CD4-positive, CD25-positive, alpha-beta regulatory T cell (primary cell): ENCODE measurements around the gene TSPAN9. TPM values are rescaled to one million over a fixed set of nuclear protein-coding genes. Genes with fewer than 3 reads are reported as not detected.

Experiments
- ATAC-seq, 2 donors: fragments of 150-1000 bp; cut with Tn5 transposase; one replicate each; pipeline ENCODE4 v1.10.0; 2021; ENCODE audit warnings: low read depth in 2 of 2, moderate number of reproducible peaks in 2 of 2, moderate library complexity in 1 of 2
- DNase-seq, 3 donors: peaks; one replicate each; pipeline versions ENCODE4 v3.0.0 to v3.0.0-alpha.2; 2012 to 2022; ENCODE audit warnings: mixed read lengths in 1 of 3
- H3K27ac ChIP-seq: one replicate; pipeline ENCODE4 v1.7.0; 2013; ENCODE audit warnings: mild to moderate bottlenecking, low read length; ENCODE audit not compliant: insufficient read depth, poor library complexity, severe bottlenecking
- H3K27me3 ChIP-seq: one replicate; pipeline ENCODE4 v1.7.0; 2013; ENCODE audit warnings: low read length; ENCODE audit not compliant: control insufficient read depth, insufficient read depth
- H3K36me3 ChIP-seq: one replicate; pipeline ENCODE4 v1.7.0; 2013; ENCODE audit warnings: mild to moderate bottlenecking, low read length, moderate library complexity; ENCODE audit not compliant: control insufficient read depth, insufficient read depth
- H3K4me1 ChIP-seq: 2 replicates; pipeline ENCODE4 v1.7.0; 2013; ENCODE audit warnings: mild to moderate bottlenecking, low read length; ENCODE audit not compliant: insufficient read depth, control insufficient read depth, poor library complexity, severe bottlenecking
- H3K4me3 ChIP-seq: one replicate; pipeline ENCODE4 v1.7.0; 2013; ENCODE audit warnings: low read depth, mild to moderate bottlenecking, low read length, moderate library complexity
- H3K9me3 ChIP-seq, 2 experiments: 1 replicate in 1 of 2; 2 replicates in 1 of 2; pipeline ENCODE4 v1.7.0; 2013; ENCODE audit warnings: low read length in 2 of 2, mild to moderate bottlenecking in 1 of 2, moderate library complexity in 1 of 2; ENCODE audit not compliant: control insufficient read depth in 2 of 2
- H3K27ac Mint-ChIP-seq, 3 donors: one replicate each; pipeline ENCODE4 v1.8.0; 2020 to 2022; ENCODE audit warnings: mild to moderate bottlenecking in 3 of 3, mixed read lengths in 3 of 3, moderate library complexity in 2 of 3
- H3K27me3 Mint-ChIP-seq: one replicate; pipeline ENCODE4 v1.8.0; 2022; ENCODE audit warnings: mild to moderate bottlenecking, mixed read lengths
- H3K36me3 Mint-ChIP-seq: one replicate; pipeline ENCODE4 v1.8.0; 2020; ENCODE audit warnings: mixed read lengths
- H3K4me1 Mint-ChIP-seq, 4 donors: one replicate each; pipeline ENCODE4 v1.8.0; 2020 to 2022; ENCODE audit warnings: mixed read lengths in 4 of 4, mild to moderate bottlenecking in 1 of 4
- H3K4me3 Mint-ChIP-seq, 4 donors: one replicate each; pipeline ENCODE4 v1.8.0; 2020 to 2022; ENCODE audit warnings: mild to moderate bottlenecking in 4 of 4, mixed read lengths in 4 of 4, moderate library complexity in 3 of 4
- H3K9me3 Mint-ChIP-seq, 7 donors: one replicate each; pipeline ENCODE4 v1.8.0; 2020 to 2022; ENCODE audit warnings: mixed read lengths in 7 of 7, mild to moderate bottlenecking in 3 of 7, moderate library complexity in 2 of 7
- polyA plus RNA-seq, 4 donors: library from polyadenylated mRNA; unstranded; fragments of 300-500 nt; fragmentation: Illumina TruSeq; gene quantifications; one replicate each; pipeline ENCODE4 v1.2.3, GENCODE V29; 2021
- total RNA-seq: library from RNA; stranded (reverse); gene quantifications from one replicate; pipeline ENCODE4 v1.2.3, GENCODE V29; 2022

The TSPAN9 gene
- total and polyA plus RNA-seq, 5 donors from 2014 or later: 0.09 to 1.2 (median 0.30) TPM; not detected in 1

- no peaks in the 10 kb centered on the region for H3K9me3 ChIP-seq
- H3K27me3 Mint-ChIP-seq: peaks cover 6% of the 10 kb centered on the region
- ATAC-seq: no peak
- H3K9me3 Mint-ChIP-seq: no peaks in the 10 kb centered on the region
- H3K4me1 ChIP-seq: no peaks in the 10 kb centered on the region
- no peaks in the 10 kb centered on the region for H3K27me3 ChIP-seq
- H3K4me1 Mint-ChIP-seq: no peaks in the 10 kb centered on the region
- DNase-seq: no peak
- H3K27ac Mint-ChIP-seq: no peak overlapping the region
- H3K4me3 ChIP-seq: no peak overlapping the region
- H3K27ac ChIP-seq: no peak overlapping the region
- H3K4me3 Mint-ChIP-seq: no peak overlapping the region
- no peaks in the 10 kb centered on the region for H3K36me3 ChIP-seq
- H3K36me3 Mint-ChIP-seq: no peaks in the 10 kb centered on the region
Measured at GRCh38 chr12:3213188-3213587, 136.0 kb downstream of the TSPAN9 start.

GRCh38 chr12:3213768-3214167, 136.6 kb downstream of the TSPAN9 start:
- Histone ChIP-seq H3K9me3 (no peaks in the 10 kb centered on the region), H3K4me3 (no peak overlapping the region), H3K27me3 (no peaks in the 10 kb centered on the region), H3K36me3 (no peaks in the 10 kb centered on the region), H3K4me1 (no peaks in the 10 kb centered on the region), H3K27ac (no peak overlapping the region)
- no peaks in the 10 kb centered on the region for H3K4me1 Mint-ChIP-seq
- DNase-seq (no peak), ATAC-seq (no peak)
- H3K36me3 Mint-ChIP-seq: no peaks in the 10 kb centered on the region
- H3K9me3 Mint-ChIP-seq: no peaks in the 10 kb centered on the region
- H3K27me3 Mint-ChIP-seq: peaks cover 6% of the 10 kb centered on the region
- H3K27ac Mint-ChIP-seq: no peak overlapping the region
- no peak overlapping the region for H3K4me3 Mint-ChIP-seq

DNA sequence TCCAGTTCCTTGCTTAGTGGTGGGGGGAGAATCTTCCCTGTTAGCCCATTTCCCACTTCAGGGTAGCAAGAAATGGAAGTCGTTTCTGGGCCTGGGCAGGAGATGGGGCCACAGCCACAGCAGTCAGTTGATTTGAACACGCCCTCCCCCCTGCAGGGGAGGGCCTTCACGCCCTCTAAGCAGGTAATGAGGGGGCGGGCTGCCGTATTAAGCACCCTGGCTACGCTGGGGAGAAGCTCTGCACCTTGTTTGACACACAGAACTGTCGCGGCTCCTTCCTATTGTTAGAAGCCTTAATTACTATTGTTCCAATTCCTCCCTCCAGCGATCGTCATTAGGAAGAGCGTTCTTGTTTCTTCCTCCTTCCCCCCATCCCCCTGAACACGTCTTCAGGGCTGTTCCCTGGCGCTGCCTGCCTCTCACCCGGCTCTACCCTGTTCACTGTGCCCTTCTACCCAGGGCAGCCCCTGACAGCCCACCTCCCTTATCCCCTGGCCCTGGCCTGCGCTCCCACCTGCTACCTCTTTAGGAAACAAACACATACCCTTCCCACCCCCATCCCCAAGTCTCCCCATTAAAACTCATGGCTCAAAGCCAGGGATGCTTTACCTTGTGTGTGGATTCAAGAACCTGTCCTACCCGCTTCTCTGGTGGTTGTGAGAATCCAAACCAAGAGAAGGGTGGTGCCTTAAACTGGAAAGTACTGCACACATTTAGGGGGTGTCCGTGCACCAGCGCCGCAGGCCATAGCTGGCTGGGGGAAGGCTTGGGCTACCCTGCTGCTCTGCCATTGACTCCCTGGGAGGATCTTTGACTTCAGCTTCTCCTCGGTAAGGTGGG, 137.6 kb downstream of the TSPAN9 start:
- Mint-ChIP-seq H3K36me3 (no peaks in the 10 kb centered on the region), H3K4me1 (no peaks in the 10 kb centered on the region), H3K27ac (no peak overlapping the region), H3K27me3 (peaks cover 6% of the 10 kb centered on the region), H3K4me3 (no peak overlapping the region), H3K9me3 (no peaks in the 10 kb centered on the region)
- DNase-seq (no peak), ATAC-seq (no peak)
- Histone ChIP-seq H3K27ac (no peak overlapping the region), H3K27me3 (no peaks in the 10 kb centered on the region), H3K36me3 (no peaks in the 10 kb centered on the region), H3K9me3 (no peaks in the 10 kb centered on the region), H3K4me1 (no peaks in the 10 kb centered on the region), H3K4me3 (no peak overlapping the region)

- no peak overlapping the region for H3K27ac Mint-ChIP-seq
- H3K4me1 Mint-ChIP-seq: no peaks in the 10 kb centered on the region
- no peaks in the 10 kb centered on the region for H3K9me3 Mint-ChIP-seq
Measured at GRCh38 chr12:3215410-3215975, 138.3 kb downstream of the TSPAN9 start.

GRCh38 chr12:3216097-3216496, 138.9 kb downstream of the TSPAN9 start:
- no peak for ATAC-seq
- H3K27me3 Mint-ChIP-seq: peaks cover 6% of the 10 kb centered on the region
- H3K4me1 Mint-ChIP-seq: no peaks in the 10 kb centered on the region
- H3K36me3 Mint-ChIP-seq: no peaks in the 10 kb centered on the region
- H3K4me3 Mint-ChIP-seq: no peak overlapping the region
- no peaks in the 10 kb centered on the region for H3K36me3 ChIP-seq
- no peaks in the 10 kb centered on the region for H3K9me3 Mint-ChIP-seq
- no peak for DNase-seq
- H3K27ac Mint-ChIP-seq: no peak overlapping the region
- no peaks in the 10 kb centered on the region for H3K9me3 ChIP-seq
- no peaks in the 10 kb centered on the region for H3K4me1 ChIP-seq
- no peaks in the 10 kb centered on the region for H3K27me3 ChIP-seq
- H3K27ac ChIP-seq: no peak overlapping the region
- no peak overlapping the region for H3K4me3 ChIP-seq

More at GRCh38 chr12:3215410-3215975, 138.3 kb downstream of the TSPAN9 start:
- DNase-seq (no peak), ATAC-seq (no peak)
- Histone ChIP-seq H3K27ac (no peak overlapping the region), H3K4me1 (no peaks in the 10 kb centered on the region), H3K27me3 (no peaks in the 10 kb centered on the region), H3K9me3 (no peaks in the 10 kb centered on the region), H3K4me3 (no peak overlapping the region), H3K36me3 (no peaks in the 10 kb centered on the region)
- Mint-ChIP-seq H3K27me3 (peaks cover 6% of the 10 kb centered on the region), H3K4me3 (no peak overlapping the region), H3K36me3 (no peaks in the 10 kb centered on the region)

- Histone ChIP-seq H3K36me3 (no peaks in the 10 kb centered on the region), H3K27me3 (no peaks in the 10 kb centered on the region), H3K4me3 (no peak overlapping the region), H3K27ac (no peak overlapping the region), H3K9me3 (no peaks in the 10 kb centered on the region), H3K4me1 (no peaks in the 10 kb centered on the region)
- Mint-ChIP-seq H3K4me3 (no peak overlapping the region), H3K27me3 (peaks cover 6% of the 10 kb centered on the region), H3K27ac (no peak overlapping the region), H3K36me3 (no peaks in the 10 kb centered on the region), H3K9me3 (no peaks in the 10 kb centered on the region), H3K4me1 (no peaks in the 10 kb centered on the region)
- DNase-seq (no peak), ATAC-seq (no peak)
Measured at GRCh38 chr12:3216726-3217682, 139.8 kb downstream of the TSPAN9 start.

DNA sequence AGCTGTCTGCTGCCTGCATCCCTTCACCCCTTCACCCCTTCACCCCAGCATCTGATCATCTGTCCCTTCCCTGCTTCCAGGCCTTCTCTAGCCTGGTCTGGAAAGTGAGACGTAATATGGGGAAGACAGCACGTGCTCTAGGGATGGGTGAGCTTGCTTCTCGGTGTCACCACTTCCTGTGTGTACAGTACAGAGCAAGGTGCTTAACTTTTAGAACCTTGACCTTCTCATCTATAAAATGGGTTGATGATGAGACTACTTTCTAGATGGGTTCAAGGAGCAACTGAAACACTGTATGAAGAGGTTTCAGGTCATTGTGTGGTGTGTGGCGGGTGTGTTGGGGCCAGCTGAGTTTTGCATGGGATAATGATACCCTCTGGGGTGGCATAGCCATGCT, 140.5 kb downstream of the TSPAN9 start:
- Mint-ChIP-seq H3K36me3 (no peaks in the 10 kb centered on the region), H3K9me3 (no peaks in the 10 kb centered on the region), H3K27me3 (peaks cover 3% of the 10 kb centered on the region), H3K27ac (no peak overlapping the region), H3K4me3 (no peak overlapping the region), H3K4me1 (no peaks in the 10 kb centered on the region)
- no peak for ATAC-seq
- Histone ChIP-seq H3K4me3 (no peak overlapping the region), H3K9me3 (no peaks in the 10 kb centered on the region), H3K36me3 (no peaks in the 10 kb centered on the region), H3K4me1 (no peaks in the 10 kb centered on the region), H3K27me3 (no peaks in the 10 kb centered on the region), H3K27ac (no peak overlapping the region)
- no peak for DNase-seq
